HL-60 (cell line): ENCODE results near the gene ABCB4.

Experiments used
- DNase-seq, 2 experiments: peaks; one replicate each; pipeline ENCODE4 v3.0.0-alpha.2; 2010 to 2020; ENCODE audit warnings: low read depth in 1 of 2, low spot score in 1 of 2
- H3K27ac ChIP-seq: fragments of 250-450 bp; sonication (Bioruptor Pico); replicated peaks from 2 replicates; pipeline ENCODE4 v1.5.1; 2020; ENCODE audit warnings: mild to moderate bottlenecking, moderate library complexity
- H3K27me3 ChIP-seq: fragments of 250-450 bp; sonication (Bioruptor Pico); 2 replicates; pipeline ENCODE4 v1.5.1; 2021; ENCODE audit warnings: mild to moderate bottlenecking, moderate library complexity; ENCODE audit not compliant: insufficient read depth, poor library complexity, severe bottlenecking
- H3K4me3 ChIP-seq: replicated peaks from 2 replicates; pipeline ENCODE4 v1.5.1; 2011; ENCODE audit warnings: mild to moderate bottlenecking, control low read depth, low read length; ENCODE audit not compliant: insufficient read depth
- CTCF ChIP-seq: IDR thresholded peaks from one replicate; pipeline ENCODE4 v1.5.1; 2011; ENCODE audit warnings: low read length, control low read depth, inconsistent platforms; ENCODE audit not compliant: insufficient read depth
- GABPA ChIP-seq: IDR thresholded peaks from 2 replicates; pipeline ENCODE4 v1.6.1; 2012; ENCODE audit warnings: low read depth
- POLR2AphosphoS5 ChIP-seq: IDR thresholded peaks from 2 replicates; pipeline ENCODE4 v1.6.1; 2012; ENCODE audit warnings: low read depth
- REST ChIP-seq: IDR thresholded peaks from 2 replicates; pipeline ENCODE4 v1.6.1; 2012; ENCODE audit warnings: low read depth; ENCODE audit not compliant: insufficient replicate concordance
- SPI1 ChIP-seq: IDR thresholded peaks from 2 replicates; pipeline ENCODE4 v1.6.1; 2012; ENCODE audit warnings: low read depth, mild to moderate bottlenecking, borderline replicate concordance

The ABCB4 gene

GRCh38 chr7:87448388-87448787 is 27.1 kb downstream of the ABCB4 start:
- Histone ChIP-seq H3K27ac (no peak overlapping the region), H3K27me3 (peaks cover 5% of the 10 kb centered on the region), H3K4me3 (no peak overlapping the region)
- no peak for DNase-seq
- no peak for TF ChIP-seq SPI1
- no peak for TF ChIP-seq GABPA
- TF ChIP-seq CTCF: no peak
- TF ChIP-seq REST: no peak
- TF ChIP-seq POLR2AphosphoS5: no peak

- TF ChIP-seq CTCF (no peak), POLR2AphosphoS5 (no peak), GABPA (no peak), SPI1 (no peak), REST (no peak)
- peaks cover 5% of the 10 kb centered on the region for H3K27me3 ChIP-seq
- DNase-seq: no peak
- no peak overlapping the region for H3K4me3 ChIP-seq
- no peak overlapping the region for H3K27ac ChIP-seq
These were observed 28.3 kb downstream of the ABCB4 start for GRCh38 chr7:87447116-87447635.

- Histone ChIP-seq H3K27me3 (peaks cover 5% of the 10 kb centered on the region), H3K27ac (no peak overlapping the region), H3K4me3 (no peak overlapping the region)
- DNase-seq: peak in 1 of 2 experiments; percentile 15
- peak; percentile 85 for TF ChIP-seq SPI1
- no peak for TF ChIP-seq CTCF
These were observed 29.6 kb downstream of the ABCB4 start for GRCh38 chr7:87445897-87446296.

- Histone ChIP-seq H3K27ac (no peak overlapping the region), H3K27me3 (no peaks in the 10 kb centered on the region), H3K4me3 (no peak overlapping the region)
- TF ChIP-seq GABPA: no peak
- no peak for TF ChIP-seq POLR2AphosphoS5
- no peak for DNase-seq
These were observed 39.9 kb downstream of the ABCB4 start for GRCh38 chr7:87435546-87435945.
